LNCaP clone FGC (cell line): ENCODE results near the gene ZFAND2B.

Experiments used
- DNase-seq: peaks from one replicate; pipeline ENCODE4 v3.0.0-alpha.2; 2011; ENCODE audit warnings: low read depth
- H3K4me3 ChIP-seq: 2 replicates; pipeline ENCODE4 v1.5.1; 2011; ENCODE audit warnings: mild to moderate bottlenecking, low read depth, low read length, control low read depth
- TF ChIP-seq, protein P1 (sequence below): IDR thresholded peaks from 2 replicates; pipeline ENCODE4 v1.5.1; 2012; ENCODE audit warnings: mild to moderate bottlenecking; ENCODE audit not compliant: control insufficient read depth, insufficient read depth; ENCODE audit errors: extremely low read depth

ZFAND2B gene

DNA sequence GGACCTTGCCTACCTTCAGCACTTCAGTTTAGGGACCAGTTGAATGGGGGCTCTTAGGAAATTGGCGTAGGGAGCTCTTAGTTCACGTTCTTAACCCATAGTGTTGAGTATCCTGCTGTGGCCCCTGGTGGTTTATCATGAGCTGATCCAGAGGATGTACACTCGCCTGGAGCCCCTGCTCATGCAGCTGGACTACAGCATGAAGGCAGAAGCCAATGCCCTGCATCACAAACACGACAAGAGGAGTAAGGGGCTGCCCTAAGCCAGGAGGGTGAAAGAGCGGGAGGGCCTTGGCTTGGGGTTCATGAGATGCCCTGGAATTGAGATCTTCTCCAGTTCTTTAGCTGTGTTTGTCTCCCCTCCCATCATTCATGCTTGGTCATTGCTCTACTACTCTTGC, 25.6 kb upstream of the ZFAND2B start:
- no peak overlapping the region for H3K4me3 ChIP-seq
- TF ChIP-seq, protein P1, sequence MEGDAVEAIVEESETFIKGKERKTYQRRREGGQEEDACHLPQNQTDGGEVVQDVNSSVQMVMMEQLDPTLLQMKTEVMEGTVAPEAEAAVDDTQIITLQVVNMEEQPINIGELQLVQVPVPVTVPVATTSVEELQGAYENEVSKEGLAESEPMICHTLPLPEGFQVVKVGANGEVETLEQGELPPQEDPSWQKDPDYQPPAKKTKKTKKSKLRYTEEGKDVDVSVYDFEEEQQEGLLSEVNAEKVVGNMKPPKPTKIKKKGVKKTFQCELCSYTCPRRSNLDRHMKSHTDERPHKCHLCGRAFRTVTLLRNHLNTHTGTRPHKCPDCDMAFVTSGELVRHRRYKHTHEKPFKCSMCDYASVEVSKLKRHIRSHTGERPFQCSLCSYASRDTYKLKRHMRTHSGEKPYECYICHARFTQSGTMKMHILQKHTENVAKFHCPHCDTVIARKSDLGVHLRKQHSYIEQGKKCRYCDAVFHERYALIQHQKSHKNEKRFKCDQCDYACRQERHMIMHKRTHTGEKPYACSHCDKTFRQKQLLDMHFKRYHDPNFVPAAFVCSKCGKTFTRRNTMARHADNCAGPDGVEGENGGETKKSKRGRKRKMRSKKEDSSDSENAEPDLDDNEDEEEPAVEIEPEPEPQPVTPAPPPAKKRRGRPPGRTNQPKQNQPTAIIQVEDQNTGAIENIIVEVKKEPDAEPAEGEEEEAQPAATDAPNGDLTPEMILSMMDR = no peak
- DNase-seq = no peak

DNA sequence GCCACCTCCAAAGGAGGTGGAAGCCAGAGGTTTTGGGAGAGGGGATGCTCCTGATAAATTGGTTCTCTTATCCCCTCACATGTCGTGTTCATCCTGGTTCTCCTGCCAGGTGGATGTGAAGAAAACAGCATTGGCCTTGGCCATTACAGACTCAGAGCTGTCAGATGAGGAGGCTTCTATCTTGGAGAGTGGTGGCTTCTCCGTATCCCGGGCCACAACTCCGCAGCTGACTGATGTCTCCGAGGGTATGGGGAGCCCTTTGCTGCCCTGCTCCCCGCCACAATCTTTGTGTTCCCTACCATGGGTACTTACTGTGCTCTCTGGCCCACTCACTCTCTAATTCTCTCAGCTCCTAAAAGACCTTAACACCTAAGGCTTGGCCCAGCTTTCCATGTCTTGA, 25.1 kb upstream of the ZFAND2B start:
- no peak for DNase-seq
- TF ChIP-seq, protein P1 = no peak
- no peak overlapping the region for H3K4me3 ChIP-seq

DNA sequence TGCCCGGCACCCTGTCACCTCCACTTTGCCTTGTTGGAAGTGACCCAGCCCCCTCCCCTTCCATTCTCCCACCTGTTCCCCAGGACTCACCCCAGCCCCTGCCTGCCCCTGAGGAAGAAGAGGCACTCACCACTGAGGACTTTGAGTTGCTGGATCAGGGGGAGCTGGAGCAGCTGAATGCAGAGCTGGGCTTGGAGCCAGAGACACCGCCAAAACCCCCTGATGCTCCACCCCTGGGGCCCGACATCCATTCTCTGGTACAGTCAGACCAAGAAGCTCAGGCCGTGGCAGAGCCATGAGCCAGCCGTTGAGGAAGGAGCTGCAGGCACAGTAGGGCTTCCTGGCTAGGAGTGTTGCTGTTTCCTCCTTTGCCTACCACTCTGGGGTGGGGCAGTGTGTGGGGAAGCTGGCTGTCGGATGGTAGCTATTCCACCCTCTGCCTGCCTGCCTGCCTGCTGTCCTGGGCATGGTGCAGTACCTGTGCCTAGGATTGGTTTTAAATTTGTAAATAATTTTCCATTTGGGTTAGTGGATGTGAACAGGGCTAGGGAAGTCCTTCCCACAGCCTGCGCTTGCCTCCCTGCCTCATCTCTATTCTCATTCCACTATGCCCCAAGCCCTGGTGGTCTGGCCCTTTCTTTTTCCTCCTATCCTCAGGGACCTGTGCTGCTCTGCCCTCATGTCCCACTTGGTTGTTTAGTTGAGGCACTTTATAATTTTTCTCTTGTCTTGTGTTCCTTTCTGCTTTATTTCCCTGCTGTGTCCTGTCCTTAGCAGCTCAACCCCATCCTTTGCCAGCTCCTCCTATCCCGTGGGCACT, 24.0 kb upstream of the ZFAND2B start:
- TF ChIP-seq, protein P1 = no peak
- H3K4me3 ChIP-seq = no peak overlapping the region
- no peak for DNase-seq

DNA sequence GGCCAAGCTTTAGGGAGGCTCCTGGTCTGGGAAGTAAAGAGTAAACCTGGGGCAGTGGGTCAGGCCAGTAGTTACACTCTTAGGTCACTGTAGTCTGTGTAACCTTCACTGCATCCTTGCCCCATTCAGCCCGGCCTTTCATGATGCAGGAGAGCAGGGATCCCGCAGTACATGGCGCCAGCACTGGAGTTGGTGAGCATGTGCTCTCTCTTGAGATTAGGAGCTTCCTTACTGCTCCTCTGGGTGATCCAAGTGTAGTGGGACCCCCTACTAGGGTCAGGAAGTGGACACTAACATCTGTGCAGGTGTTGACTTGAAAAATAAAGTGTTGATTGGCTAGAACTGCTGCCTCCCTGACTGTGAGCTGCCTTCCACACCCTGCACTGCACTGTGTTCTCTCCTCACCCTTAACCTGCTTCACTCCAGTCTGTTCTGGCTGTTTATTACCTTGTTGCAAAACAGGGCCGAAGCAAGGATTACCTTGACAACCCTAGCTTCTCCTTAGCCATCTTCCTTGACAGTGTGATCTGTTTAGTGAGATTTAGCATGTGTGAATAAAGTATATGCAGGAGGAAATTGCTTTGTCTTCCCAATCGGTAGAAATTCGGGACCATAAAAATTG, 23.3 kb upstream of the ZFAND2B start:
- DNase-seq = no peak
- no peak overlapping the region for H3K4me3 ChIP-seq
- TF ChIP-seq, protein P1 = no peak

DNA sequence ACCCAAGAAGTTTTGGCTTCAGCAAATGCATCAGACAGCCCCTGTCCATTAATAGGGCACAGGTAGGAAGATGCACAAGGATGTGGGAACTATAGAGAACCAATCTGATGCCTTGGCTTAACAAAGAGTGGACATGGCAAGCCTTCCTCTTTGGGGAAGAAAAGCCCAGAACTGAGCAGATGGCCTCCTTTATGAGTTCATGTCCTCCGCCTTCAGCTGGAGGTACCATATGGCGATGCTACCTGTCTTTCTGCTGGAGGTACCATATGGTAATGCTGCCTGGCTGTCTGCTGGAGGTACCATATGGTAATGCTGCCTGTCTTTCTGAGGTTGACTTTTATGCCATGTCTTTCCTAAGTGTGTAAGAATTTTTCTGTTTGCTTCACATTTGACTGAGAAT, 22.5 kb upstream of the ZFAND2B start:
- no peak for DNase-seq
- no peak overlapping the region for H3K4me3 ChIP-seq
- TF ChIP-seq, protein P1 = no peak

DNA sequence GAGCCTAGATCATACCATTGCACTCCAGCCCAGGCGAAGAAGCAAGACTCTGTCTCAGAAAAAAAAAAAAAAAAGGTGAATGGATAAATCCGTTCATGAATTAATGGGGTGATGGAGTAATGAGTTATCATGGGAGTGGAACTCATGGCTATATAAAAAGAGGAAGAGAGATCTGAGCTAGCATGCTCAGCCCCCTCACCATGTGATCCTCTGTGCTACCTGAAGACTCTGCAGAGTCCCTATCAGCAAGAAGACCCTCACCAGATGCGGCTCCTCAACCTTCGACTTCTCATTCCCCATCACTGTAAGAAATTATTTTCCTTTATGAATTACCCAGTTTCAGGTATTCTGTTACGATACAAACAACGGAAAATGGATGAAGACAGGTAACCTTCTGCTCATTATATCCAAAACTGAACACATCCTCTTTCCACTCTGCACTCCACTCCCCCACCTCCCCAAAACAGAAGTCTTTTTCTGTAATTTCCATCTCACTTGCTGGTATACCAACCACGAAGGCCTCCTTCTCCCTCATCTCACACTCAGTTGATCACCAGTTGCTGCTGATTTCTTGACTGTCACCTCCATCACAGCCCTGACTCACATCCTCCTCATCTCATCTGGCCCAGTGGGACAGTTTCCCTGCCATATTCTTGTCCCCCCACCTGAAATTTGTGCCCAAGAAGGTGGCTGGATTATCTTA, 19.7 kb upstream of the ZFAND2B start:
- TF ChIP-seq, protein P1 = no peak
- no peak for DNase-seq
- no peak overlapping the region for H3K4me3 ChIP-seq
